Measurements from ENCODE around the gene RUSF1. TPM values are rescaled to one million over a fixed set of nuclear protein-coding genes. Genes with fewer than 3 reads are reported as not detected.

RUSF1 gene
- total and polyA plus RNA-seq, 10 of the 15 experiments (the other 5 are each of a cell fraction or from before 2014, with no cell fraction given) = 0.20 to 46.3 (median 29.7) TPM

DNA sequence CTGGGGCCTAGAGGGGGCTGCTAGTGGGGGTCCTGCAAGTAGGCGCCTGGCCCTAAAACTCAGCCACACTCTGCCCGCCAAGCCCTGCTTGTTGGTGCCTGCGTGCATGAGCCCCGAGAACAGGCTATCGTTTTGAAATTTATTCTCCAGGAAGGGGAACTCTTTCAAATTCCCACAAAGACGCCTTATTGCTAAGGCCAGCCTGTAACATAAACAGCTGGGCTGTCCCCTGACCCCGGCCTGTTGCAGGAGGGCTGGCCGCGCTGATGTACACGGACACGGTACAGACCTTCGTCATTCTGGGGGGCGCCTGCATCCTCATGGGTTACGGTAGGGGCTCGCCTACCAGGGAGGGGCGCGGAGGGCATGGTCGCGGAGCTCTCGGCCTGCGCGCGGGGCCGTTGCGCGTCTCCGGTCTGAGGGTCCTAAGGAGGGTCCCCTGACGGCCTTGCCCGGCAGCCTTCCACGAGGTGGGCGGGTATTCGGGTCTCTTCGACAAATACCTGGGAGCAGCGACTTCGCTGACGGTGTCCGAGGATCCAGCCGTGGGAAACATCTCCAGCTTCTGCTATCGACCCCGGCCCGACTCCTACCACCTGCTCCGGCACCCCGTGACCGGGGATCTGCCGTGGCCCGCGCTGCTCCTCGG, 21.0 kb downstream of the RUSF1 start (continued):
- TF ChIP-seq CUX1 (IDR thresholded peaks at IDR 0.05; ENCODE audit: insufficient replicate concordance, low read depth, low read length) (no peak), ETV6 (conservative IDR thresholded peaks at IDR 0.05 in 1 of 2, IDR thresholded peaks at IDR 0.05 in 1 of 2; ENCODE audit: borderline replicate concordance in 1 of 2, low read depth in 1 of 2) (no peak)

- FAIRE-seq = no peak
- Histone ChIP-seq H3K27me3 (replicated peaks in 1 of 2; ENCODE audit: control insufficient read depth in 2 of 2, insufficient read depth in 2 of 2, low read length in 1 of 2) (peaks cover 0 to 2% of the 10 kb centered on the region in 2 experiments; a peak in 2 of 4 replicates), H3K4me3 (no peak overlapping the region), H3K9ac (ENCODE audit: control insufficient read depth, insufficient read depth, low read length) (no peak overlapping the region), H3K79me2 (ENCODE audit: control insufficient read depth, insufficient read depth, low read length) (no peaks in the 10 kb centered on the region), H2AFZ (ENCODE audit: control insufficient read depth, low read depth, low read length) (no peak overlapping the region), H3K36me3 (ENCODE audit: control insufficient read depth in 2 of 2, insufficient read depth in 2 of 2, low read length in 1 of 2) (no peaks in the 10 kb centered on the region; a peak in 3 of 4 replicates), H3K27ac (ENCODE audit: control insufficient read depth, insufficient read depth) (no peak overlapping the region), H3K4me2 (ENCODE audit: control insufficient read depth, insufficient read depth) (no peak overlapping the region), H4K20me1 (ENCODE audit: control insufficient read depth, insufficient read depth) (no peaks in the 10 kb centered on the region), H3K4me1 (ENCODE audit: control insufficient read depth, insufficient read depth, low read length) (0 out of 2 replicates have a peak, but pooled peaks cover 3% of the 10 kb centered on the region), H3K9me3 (replicated peaks; ENCODE audit: control insufficient read depth, insufficient read depth, low read length) (no peaks in the 10 kb centered on the region)
- ATAC-seq = no peak
- intact Hi-C loops (cut with micrococcal nuclease; ENCODE audit: unreplicated experiment) = no loop called here
- DNase-seq (ENCODE audit: low read depth, low spot score) = no peak
- SMC1A ChIA-PET (ENCODE audit: uncharacterized antibody, unreplicated experiment) = no interaction called here
- POLR2A ChIA-PET = no interaction called here
- in situ Hi-C loops (cut with MboI) = no loop called here
- WGBS (ENCODE audit: insufficient coverage, insufficient replicate concordance, low lambda C conversion rate, missing lambda C conversion rate) = 94% methylated on average over 5 of the region's 5 CpGs
- BruUV-seq (replicated peaks) = no TSS peak
- CTCF ChIA-PET = interaction anchor here (1.6 kb wide), 1 partner anchor 15 kb away, joined by 3 read pairs; no protein-coding TSS in a partner anchor
- RAD21 ChIA-PET (ENCODE audit: unreplicated experiment) = no interaction called here
- TF ChIP-seq PRDM15 (CRISPR knock-in tag; IDR thresholded peaks at IDR 0.05) = no peak
- TF ChIP-seq SUPT20H (IDR thresholded peaks at IDR 0.05; ENCODE audit: borderline replicate concordance, control insufficient read depth, low read depth, low read length) = no peak
- no peak for TF ChIP-seq ETV6 (conservative IDR thresholded peaks at IDR 0.05 in 1 of 2, IDR thresholded peaks at IDR 0.05 in 1 of 2; ENCODE audit: borderline replicate concordance in 1 of 2, low read depth in 1 of 2)
- TF ChIP-seq ZSCAN29 (IDR thresholded peaks at IDR 0.05) = no peak
- TF ChIP-seq RELA (IDR thresholded peaks at IDR 0.05; ENCODE audit: borderline replicate concordance, partially characterized antibody) = no peak
Measured at GRCh38 chr16:31486045-31486444, 22.1 kb downstream of the RUSF1 start.

All from GM12878 (cell line).